Dermis microvascular lymphatic vessel endothelial cell (primary cell): Measurements from ENCODE around the gene LIN52. TPM values are rescaled to one million over a fixed set of nuclear protein-coding genes. Genes with fewer than 3 reads are reported as not detected.
A peak's percentile ranks its signal among the peaks of the same experiment; 100 is the strongest.

Source experiments
- DNase-seq, 2 donors: peaks; one replicate each; pipeline versions ENCODE4 v3.0.0 to v3.0.0-alpha.2; 2010; ENCODE audit warnings: low read depth in 2 of 2
- total RNA-seq: library from RNA; depleted of rRNA; stranded (reverse); fragments of >200 nt; gene quantifications from 2 replicates; pipeline ENCODE4 v1.2.1, GENCODE V29; 2014

The LIN52 gene
- total RNA-seq, 1 donor from 2014 or later: 7.7 TPM

- DNase-seq: no peak
These were observed 106.3 kb downstream of the LIN52 start for GRCh38 chr14:74190927-74191575.

GRCh38 chr14:74194506-74195274 is 109.9 kb downstream of the LIN52 start:
- DNase-seq: no peak

- DNase-seq: no peak
These were observed 110.9 kb downstream of the LIN52 start for GRCh38 chr14:74195623-74196022.

- DNase-seq: no peak
These were observed 113.9 kb downstream of the LIN52 start for GRCh38 chr14:74198441-74199234.

- no peak for DNase-seq
These were observed 117.4 kb downstream of the LIN52 start for GRCh38 chr14:74202113-74202512.

GRCh38 chr14:74203639-74204038 is 118.9 kb downstream of the LIN52 start:
- DNase-seq: no peak

- DNase-seq: no peak
These were observed 119.7 kb downstream of the LIN52 start for GRCh38 chr14:74204491-74204890.

GRCh38 chr14:74205882-74206281 is 121.1 kb downstream of the LIN52 start:
- no peak for DNase-seq

GRCh38 chr14:74207943-74208342 is 123.2 kb downstream of the LIN52 start:
- no peak for DNase-seq

GRCh38 chr14:74208642-74209041 is 123.9 kb downstream of the LIN52 start:
- no peak for DNase-seq

- DNase-seq: no peak
These were observed 127.3 kb downstream of the LIN52 start for GRCh38 chr14:74211945-74212580.

GRCh38 chr14:74213907-74214803 is 129.4 kb downstream of the LIN52 start:
- no peak for DNase-seq

- no peak for DNase-seq
These were observed 131.9 kb downstream of the LIN52 start for GRCh38 chr14:74216671-74217070.

- peak; percentile 22 to 56 for DNase-seq
These were observed 133.1 kb downstream of the LIN52 start for GRCh38 chr14:74217672-74218448.

- no peak for DNase-seq
These were observed 133.7 kb downstream of the LIN52 start for GRCh38 chr14:74218462-74218861.

GRCh38 chr14:74219277-74220205 is 134.8 kb downstream of the LIN52 start:
- no peak for DNase-seq

- no peak for DNase-seq
These were observed 136.2 kb downstream of the LIN52 start for GRCh38 chr14:74220991-74221390.

- no peak for DNase-seq
These were observed 137.0 kb downstream of the LIN52 start for GRCh38 chr14:74221741-74222140.

GRCh38 chr14:74223016-74223415 is 138.3 kb downstream of the LIN52 start:
- DNase-seq: no peak
